ENCODE measurements around the gene CBFA2T2. TPM values are rescaled to one million over a fixed set of nuclear protein-coding genes. Genes with fewer than 3 reads are reported as not detected.

The CBFA2T2 gene
- polyA plus RNA-seq, 3 donors: 1.7 to 9.7 (median 4.9) TPM

- Mint-ChIP-seq H3K27ac (no peak overlapping the region), H3K9me3 (peaks cover 0 to 3% (median 0%) of the 10 kb centered on the region in 7 donors), H3K27me3 (ENCODE audit: low read depth in 3 of 3) (peaks cover 0 to 3% (median 3%) of the 10 kb centered on the region in 3 donors), H3K4me3 (no peak overlapping the region), H3K4me1 (peaks cover 20% of the 10 kb centered on the region), H3K36me3 (peaks cover 0 to 5% of the 10 kb centered on the region in 2 donors)
- no peaks in the 10 kb centered on the region for H3K9me3 ChIP-seq (replicated peaks in 1 of 2; ENCODE audit: control insufficient read depth in 1 of 2, insufficient read depth in 1 of 2, low read length in 2 of 2)
- no peak overlapping the region for H3K4me2 ChIP-seq (replicated peaks; ENCODE audit: extremely low read depth, low read length, poor library complexity, severe bottlenecking)
- no peak overlapping the region for H3K9ac ChIP-seq (ENCODE audit: insufficient read depth, low read length, poor library complexity, severe bottlenecking)
- H3K27me3 ChIP-seq (ENCODE audit: control insufficient read depth in 2 of 2, insufficient read depth in 2 of 2, low read length in 2 of 2): no peaks in the 10 kb centered on the region
- no peaks in the 10 kb centered on the region for H3K79me2 ChIP-seq (ENCODE audit: insufficient read depth, low read length)
- no peaks in the 10 kb centered on the region for H4K20me1 ChIP-seq (ENCODE audit: insufficient read depth, low read length)
- DNase-seq: no peak
- no peak overlapping the region for H3K27ac ChIP-seq (ENCODE audit: low read depth in 1 of 2, low read length in 2 of 2)
- 96% methylated on average over 21 of the region's 21 CpGs for WGBS (ENCODE audit: insufficient coverage)
- no peak overlapping the region for H3K4me3 ChIP-seq (replicated peaks in 1 of 3; ENCODE audit: low read depth in 2 of 3, low read length in 3 of 3)
- H2AFZ ChIP-seq (ENCODE audit: insufficient read depth, low read depth, low read length, poor library complexity, severe bottlenecking): no peak overlapping the region
- intact Hi-C loops (cut with micrococcal nuclease): loop anchor here (5.0 to 10.0 kb wide), 3 partner anchors 175 to 335 kb away; partner anchors contain the start of gene RALY (in 2 of the 2)
- H3K4me1 ChIP-seq (ENCODE audit: control insufficient read depth in 1 of 2, insufficient read depth in 2 of 2, low read length in 2 of 2): peaks cover 16 to 22% of the 10 kb centered on the region in 2 donors
- TF ChIP-seq, protein P1, sequence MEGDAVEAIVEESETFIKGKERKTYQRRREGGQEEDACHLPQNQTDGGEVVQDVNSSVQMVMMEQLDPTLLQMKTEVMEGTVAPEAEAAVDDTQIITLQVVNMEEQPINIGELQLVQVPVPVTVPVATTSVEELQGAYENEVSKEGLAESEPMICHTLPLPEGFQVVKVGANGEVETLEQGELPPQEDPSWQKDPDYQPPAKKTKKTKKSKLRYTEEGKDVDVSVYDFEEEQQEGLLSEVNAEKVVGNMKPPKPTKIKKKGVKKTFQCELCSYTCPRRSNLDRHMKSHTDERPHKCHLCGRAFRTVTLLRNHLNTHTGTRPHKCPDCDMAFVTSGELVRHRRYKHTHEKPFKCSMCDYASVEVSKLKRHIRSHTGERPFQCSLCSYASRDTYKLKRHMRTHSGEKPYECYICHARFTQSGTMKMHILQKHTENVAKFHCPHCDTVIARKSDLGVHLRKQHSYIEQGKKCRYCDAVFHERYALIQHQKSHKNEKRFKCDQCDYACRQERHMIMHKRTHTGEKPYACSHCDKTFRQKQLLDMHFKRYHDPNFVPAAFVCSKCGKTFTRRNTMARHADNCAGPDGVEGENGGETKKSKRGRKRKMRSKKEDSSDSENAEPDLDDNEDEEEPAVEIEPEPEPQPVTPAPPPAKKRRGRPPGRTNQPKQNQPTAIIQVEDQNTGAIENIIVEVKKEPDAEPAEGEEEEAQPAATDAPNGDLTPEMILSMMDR (IDR thresholded peaks at IDR 0.05): no peak
- no peaks in the 10 kb centered on the region for H3K36me3 ChIP-seq (replicated peaks in 1 of 2; ENCODE audit: control insufficient read depth in 1 of 2, insufficient read depth in 2 of 2, low read length in 2 of 2)
Observed at GRCh38 chr20:33660035-33660684, 170.3 kb downstream of the CBFA2T2 start.

DNA sequence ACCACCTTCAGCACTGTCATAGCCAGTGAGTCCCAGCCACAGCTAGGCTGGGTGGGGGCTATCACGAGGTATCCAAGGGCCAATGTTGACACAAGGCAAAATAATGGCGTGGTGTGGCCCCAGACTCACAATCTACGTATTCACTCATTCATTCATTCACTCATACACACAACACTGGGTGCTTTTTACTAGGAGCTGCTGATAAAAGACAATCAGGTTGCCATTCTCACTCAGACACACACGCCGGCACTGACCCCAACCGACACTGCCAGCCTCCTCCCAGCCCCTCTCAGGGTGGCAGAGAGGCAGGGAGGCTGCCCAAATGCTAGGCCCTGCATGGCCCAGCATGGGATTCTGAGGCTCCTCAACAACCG, 170.8 kb downstream of the CBFA2T2 start:
- H3K27me3 Mint-ChIP-seq (ENCODE audit: low read depth in 3 of 3): peaks cover under 1 to 3% (median 3%) of the 10 kb centered on the region in 3 donors
- H3K9me3 Mint-ChIP-seq: peaks cover 0 to 3% (median 0%) of the 10 kb centered on the region in 7 donors
- no peak overlapping the region for H3K4me3 Mint-ChIP-seq
- TF ChIP-seq, protein P1 (IDR thresholded peaks at IDR 0.05): no peak
- Histone ChIP-seq H3K9ac (ENCODE audit: insufficient read depth, low read length, poor library complexity, severe bottlenecking) (no peak overlapping the region), H3K27ac (ENCODE audit: low read depth in 1 of 2, low read length in 2 of 2) (no peak overlapping the region), H3K36me3 (replicated peaks in 1 of 2; ENCODE audit: control insufficient read depth in 1 of 2, insufficient read depth in 2 of 2, low read length in 2 of 2) (no peaks in the 10 kb centered on the region), H3K79me2 (ENCODE audit: insufficient read depth, low read length) (no peaks in the 10 kb centered on the region), H3K4me3 (replicated peaks in 1 of 3; ENCODE audit: low read depth in 2 of 3, low read length in 3 of 3) (no peak overlapping the region), H3K27me3 (ENCODE audit: control insufficient read depth in 2 of 2, insufficient read depth in 2 of 2, low read length in 2 of 2) (no peaks in the 10 kb centered on the region), H3K4me2 (replicated peaks; ENCODE audit: extremely low read depth, low read length, poor library complexity, severe bottlenecking) (no peak overlapping the region), H3K9me3 (replicated peaks in 1 of 2; ENCODE audit: control insufficient read depth in 1 of 2, insufficient read depth in 1 of 2, low read length in 2 of 2) (no peaks in the 10 kb centered on the region), H2AFZ (ENCODE audit: insufficient read depth, low read depth, low read length, poor library complexity, severe bottlenecking) (no peak overlapping the region), H3K4me1 (ENCODE audit: control insufficient read depth in 1 of 2, insufficient read depth in 2 of 2, low read length in 2 of 2) (peaks cover 17 to 24% of the 10 kb centered on the region in 2 donors), H4K20me1 (ENCODE audit: insufficient read depth, low read length) (no peaks in the 10 kb centered on the region)
- intact Hi-C loops (cut with micrococcal nuclease): loop anchor here (5.0 to 10.0 kb wide), 3 partner anchors 176 to 334 kb away; partner anchors contain the start of gene RALY (in 2 of the 2)
- no peak overlapping the region for H3K27ac Mint-ChIP-seq
- 88% methylated on average over 7 of the region's 7 CpGs for WGBS (ENCODE audit: insufficient coverage)
- peaks cover 20% of the 10 kb centered on the region for H3K4me1 Mint-ChIP-seq
- DNase-seq: no peak
- peaks cover 0 to 5% of the 10 kb centered on the region in 2 donors for H3K36me3 Mint-ChIP-seq

Data from CD14-positive monocyte (primary cell).